Right hindlimb (tissue), 1 donor: ENCODE measurements around the gene ALG12.

Experiments used
- DNase-seq: peaks from one replicate; pipeline ENCODE4 v3.0.0-alpha.2; 2018

The ALG12 gene

GRCh38 chr22:49957826-49958365 lies 39.7 kb upstream of the ALG12 start:
- DNase-seq, result no peak

GRCh38 chr22:49956914-49957825 lies 38.9 kb upstream of the ALG12 start:
- no peak for DNase-seq

GRCh38 chr22:49956418-49956770 lies 38.2 kb upstream of the ALG12 start:
- no peak for DNase-seq

GRCh38 chr22:49955581-49956417 lies 37.6 kb upstream of the ALG12 start:
- no peak for DNase-seq

DNA sequence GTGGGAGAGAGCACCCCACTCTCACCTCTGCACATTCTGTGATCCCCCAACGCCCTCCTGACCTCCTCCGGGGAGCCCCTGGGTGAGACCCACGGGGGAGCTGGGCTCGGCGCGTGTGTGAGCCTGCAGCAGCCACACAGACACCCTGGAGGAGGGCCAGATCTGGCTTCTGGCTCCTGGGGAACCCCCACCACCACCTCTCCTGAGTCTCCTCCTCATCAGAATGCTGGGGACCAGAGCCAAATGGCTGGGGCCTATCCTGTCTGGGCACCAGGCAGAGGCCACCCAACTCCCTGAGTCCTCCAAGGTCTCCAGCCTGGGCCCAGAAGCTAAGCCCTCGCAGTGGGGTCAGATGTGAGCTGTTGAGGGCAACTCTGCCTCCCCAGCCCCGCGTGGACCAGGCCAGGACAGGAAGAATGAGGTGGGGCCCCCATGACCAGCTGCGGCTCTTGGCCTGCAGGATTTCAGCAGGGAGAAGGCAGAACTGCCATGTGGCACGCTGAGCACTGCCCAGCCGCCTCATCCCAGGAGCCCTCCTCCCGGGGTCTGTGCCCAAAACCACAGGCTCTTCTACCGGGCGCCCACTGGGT lies 36.8 kb upstream of the ALG12 start:
- no peak for DNase-seq

GRCh38 chr22:49954354-49954753 lies 36.1 kb upstream of the ALG12 start:
- DNase-seq, result no peak

- DNase-seq, result no peak
Observed at GRCh38 chr22:49953680-49954344, 35.6 kb upstream of the ALG12 start.

DNA sequence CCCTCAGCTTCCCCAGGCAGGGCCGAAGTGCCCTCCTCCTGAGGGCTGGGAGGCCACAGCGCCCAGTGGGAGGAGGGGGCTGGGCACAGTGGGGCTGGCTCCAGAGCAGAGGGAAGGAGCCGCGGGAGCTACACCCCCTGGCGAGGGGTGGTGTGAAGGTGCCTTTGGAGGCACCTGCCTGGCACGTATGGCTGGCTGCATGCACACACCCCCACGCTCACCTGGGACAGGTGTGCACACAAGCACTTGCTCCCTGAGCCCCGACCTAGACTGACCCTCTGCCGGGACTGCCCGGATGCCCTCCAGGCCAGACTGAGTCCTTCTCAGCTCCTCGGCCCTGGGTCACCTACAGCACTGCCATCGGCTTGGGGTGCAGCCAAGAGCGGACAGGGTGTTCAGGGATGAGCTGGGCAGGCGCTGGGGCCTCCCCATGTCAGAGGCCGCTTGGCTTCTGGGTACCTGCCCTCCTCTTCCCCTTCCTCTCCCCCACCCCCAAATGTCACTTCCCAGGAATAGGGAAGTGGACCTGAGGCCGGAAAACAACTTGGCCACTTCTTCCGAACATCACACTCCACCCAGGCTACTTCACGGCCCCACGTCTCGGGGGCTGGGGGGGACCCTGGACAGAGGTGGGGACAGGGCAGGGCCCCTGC lies 34.9 kb upstream of the ALG12 start:
- no peak for DNase-seq

DNA sequence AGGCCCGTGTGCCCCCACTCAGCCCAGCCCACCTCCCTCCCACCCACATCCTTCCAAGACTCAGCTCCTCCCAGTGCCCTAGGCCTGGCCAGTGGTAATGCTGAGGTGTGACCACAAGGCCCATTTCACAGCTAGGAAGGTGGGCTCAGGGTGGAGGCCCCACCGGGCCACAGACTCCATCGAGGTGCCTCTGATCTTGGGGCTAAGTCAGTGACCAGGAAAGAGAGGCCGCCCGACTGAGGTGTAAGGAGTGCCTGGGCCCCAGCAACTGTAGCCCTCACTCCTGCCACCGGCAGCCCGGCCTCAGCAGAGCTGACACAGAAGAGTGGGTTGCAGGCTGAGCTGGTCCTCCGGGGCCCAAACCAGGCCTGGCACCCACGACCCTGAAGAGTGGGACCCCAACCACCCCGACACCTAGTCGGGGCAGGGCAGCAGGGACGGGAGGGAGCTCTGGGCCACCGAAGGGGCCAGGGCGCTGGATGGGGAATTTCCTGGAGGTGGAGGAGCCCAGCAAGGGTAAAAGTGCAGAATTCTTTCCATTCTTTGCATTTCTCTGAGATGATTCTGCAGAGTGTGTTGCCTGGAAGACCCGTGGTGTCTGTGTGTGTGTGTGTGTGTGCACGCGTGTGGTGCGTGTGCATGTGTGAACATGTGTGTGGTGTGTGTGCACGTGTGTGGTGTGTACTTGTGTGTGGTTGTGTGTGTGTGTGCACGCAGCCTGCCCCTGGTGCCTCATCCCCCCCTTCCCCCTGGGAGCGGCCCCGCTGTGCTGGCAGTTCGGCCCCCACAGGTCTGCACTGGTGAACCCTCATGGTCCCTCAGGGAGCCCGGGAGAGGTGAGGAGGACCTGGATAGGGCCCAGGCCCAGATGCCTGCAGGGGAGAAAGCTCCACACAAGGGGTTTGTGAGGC lies 34.0 kb upstream of the ALG12 start:
- no peak for DNase-seq

DNA sequence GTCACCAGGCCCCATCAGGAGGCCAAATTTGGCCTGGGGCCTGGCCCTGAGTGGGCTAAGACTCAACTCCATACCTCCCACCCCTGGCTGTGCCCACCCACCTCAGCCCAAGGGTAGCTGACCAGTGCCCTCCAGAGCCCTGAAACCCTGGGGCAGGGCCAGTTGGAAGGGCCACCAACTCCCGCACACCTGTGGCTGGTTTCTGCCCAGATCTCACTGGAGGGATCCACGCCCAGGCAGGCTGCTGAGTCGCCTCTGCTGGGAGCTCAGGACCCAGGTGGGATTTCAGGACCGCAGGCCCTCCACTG lies 33.4 kb upstream of the ALG12 start:
- no peak for DNase-seq

- no peak for DNase-seq
Observed at GRCh38 chr22:49951000-49951677, 32.9 kb upstream of the ALG12 start.

- DNase-seq, result no peak
Observed at GRCh38 chr22:49950396-49950994, 32.3 kb upstream of the ALG12 start.

GRCh38 chr22:49949914-49950292 lies 31.7 kb upstream of the ALG12 start:
- no peak for DNase-seq

DNA sequence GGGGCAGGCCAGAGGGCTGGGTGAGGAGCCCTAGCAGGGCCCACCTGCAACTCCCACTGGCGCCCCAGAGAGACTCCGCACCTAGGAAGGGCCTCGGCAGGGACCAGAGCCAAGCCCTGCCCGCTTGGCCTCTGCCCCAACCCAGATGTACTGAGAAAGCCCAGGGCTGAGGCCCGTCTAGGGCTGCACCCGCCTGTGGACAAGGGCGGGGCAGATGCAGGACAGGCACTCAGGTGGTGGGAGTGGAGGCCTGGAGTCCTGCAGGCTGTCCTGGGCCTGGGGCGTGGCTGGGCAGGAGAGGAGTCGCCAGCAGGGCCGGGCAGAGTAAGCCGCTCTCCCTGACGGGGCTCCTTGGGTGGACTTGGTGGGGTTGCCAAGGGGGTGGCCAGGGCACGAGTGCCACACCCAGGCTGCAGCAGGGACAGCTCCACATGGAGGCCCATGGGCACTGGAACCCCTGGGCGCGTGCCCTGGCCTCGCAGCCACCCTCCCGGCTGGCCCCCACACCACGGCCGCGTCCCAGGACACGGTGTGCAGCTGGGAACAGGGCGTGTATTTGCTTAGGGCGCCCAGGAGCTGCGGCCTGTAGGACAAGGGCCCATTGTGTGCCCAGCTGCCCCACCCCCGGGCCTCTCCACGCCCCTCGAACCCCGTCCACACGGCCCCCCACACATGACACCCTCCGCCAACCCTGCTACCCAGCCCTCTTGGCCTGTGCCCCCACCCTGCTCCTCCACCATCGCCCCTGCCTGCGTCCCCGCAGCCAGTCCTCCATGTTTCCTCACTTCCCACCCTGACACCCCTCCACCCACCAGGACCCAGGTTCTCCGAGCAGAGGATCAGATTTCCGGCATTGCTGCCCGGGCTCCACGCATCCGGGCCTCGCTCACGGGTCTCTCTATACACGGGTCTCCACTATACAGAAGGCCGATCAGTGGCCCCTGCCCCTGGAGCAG lies 31.0 kb upstream of the ALG12 start:
- DNase-seq, result no peak

DNA sequence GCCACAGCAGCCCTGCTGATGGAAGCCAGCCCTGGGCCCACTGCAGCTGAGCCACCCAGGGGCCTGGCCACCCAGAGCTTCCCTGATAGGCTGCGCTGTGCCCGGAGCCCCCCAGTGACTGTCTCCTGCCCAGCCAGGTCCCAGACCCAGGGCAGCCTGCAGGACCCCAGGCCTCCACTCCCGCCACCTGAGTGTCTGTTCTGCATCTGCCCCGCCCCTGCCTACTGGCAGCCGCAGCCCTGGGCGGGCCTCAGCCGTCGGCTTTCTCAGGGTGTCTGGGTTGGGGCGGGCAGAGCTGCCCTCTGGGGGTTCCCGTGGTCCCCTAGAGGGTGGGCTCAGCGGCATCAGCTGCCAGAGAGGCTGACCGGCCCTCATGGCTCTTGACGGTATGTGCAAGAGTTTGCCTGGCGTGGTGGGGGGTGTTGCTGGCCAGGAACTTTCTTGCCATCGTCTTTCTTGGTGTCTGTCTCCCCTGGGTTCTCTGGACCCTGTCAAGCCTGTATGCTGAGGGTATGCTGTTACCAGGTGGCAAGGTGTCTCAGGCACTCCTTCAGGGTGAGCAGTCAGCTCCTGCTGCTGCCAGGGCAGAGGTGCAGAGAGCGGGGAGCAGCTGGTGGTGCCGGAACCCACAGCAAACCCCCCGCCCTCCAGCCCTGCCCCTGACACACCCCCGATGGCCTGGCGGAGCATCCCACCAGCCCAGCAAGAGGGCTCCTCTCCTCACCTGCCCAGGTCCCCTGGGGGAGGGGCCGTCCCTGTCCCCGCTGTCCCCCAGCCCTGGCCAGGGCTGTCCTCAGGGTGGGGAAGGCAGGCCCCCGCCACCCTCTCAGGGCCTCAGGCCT lies 30.1 kb upstream of the ALG12 start:
- DNase-seq, result no peak

DNA sequence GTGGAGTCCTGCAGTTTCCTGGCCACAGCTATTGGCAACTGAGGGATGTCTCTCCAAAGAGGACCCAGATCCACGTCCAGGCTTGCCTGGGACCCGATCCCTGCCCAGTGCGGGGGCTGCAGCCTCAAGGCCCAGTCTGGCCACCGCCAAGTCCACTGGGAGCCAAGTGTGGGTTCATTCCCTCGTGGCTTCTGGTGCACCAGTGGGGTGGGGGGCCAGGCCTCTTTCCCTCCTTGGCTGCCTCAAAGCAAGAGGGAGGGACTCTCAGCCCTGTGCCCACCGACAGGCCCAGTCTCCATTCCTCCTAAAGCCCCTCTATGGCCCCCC lies 29.0 kb upstream of the ALG12 start:
- DNase-seq, result no peak

GRCh38 chr22:49946612-49947295 lies 28.5 kb upstream of the ALG12 start:
- DNase-seq, result no peak
